Activated CD4-positive, alpha-beta T cell treated with anti-CD3 and anti-CD28 coated beads, Interleukin-2, amount 10 ng/mL, durations not matched to agents 7 days and 5 days (primary cell): Measurements from ENCODE around the gene C1orf216. TPM values are rescaled to one million over a fixed set of nuclear protein-coding genes. Genes with fewer than 3 reads are reported as not detected.
"Not testable (repeated sequence)": the region's sequence is repeated elsewhere in the genome, so short reads cannot be mapped to it uniquely, and the experiment has no call there.

Experiments
- CTCF ChIA-PET: fragments of 350-600 bp; sonication (Branson Sonifier 250); formaldehyde crosslinking; loops from one replicate; lab custom pipeline; 2021; ENCODE audit warnings: antibody characterized with exemption; lab: Charles Lee
- POLR2A ChIA-PET: fragments of 350-600 bp; sonication (Branson Sonifier 250); formaldehyde crosslinking; loops from one replicate; lab custom pipeline; 2021; ENCODE audit warnings: antibody characterized with exemption; lab: Charles Lee
- DNase-seq: peaks from one replicate; pipeline ENCODE4 v3.0.0-alpha.2; 2020
- H3K27ac Mint-ChIP-seq: one replicate; pipeline ENCODE4 v1.8.0; 2021; ENCODE audit warnings: mild to moderate bottlenecking, moderate library complexity, mixed read lengths
- H3K27me3 Mint-ChIP-seq: one replicate; pipeline ENCODE4 v1.8.0; 2021; ENCODE audit warnings: mixed read lengths
- H3K36me3 Mint-ChIP-seq: one replicate; pipeline ENCODE4 v1.8.0; 2021; ENCODE audit warnings: low read depth, mixed read lengths
- H3K4me1 Mint-ChIP-seq: one replicate; pipeline ENCODE4 v1.8.0; 2021; ENCODE audit warnings: mixed read lengths
- H3K4me3 Mint-ChIP-seq: one replicate; pipeline ENCODE4 v1.8.0; 2021; ENCODE audit warnings: mild to moderate bottlenecking, moderate library complexity, mixed read lengths
- H3K9me3 Mint-ChIP-seq: one replicate; pipeline ENCODE4 v1.8.0; 2021; ENCODE audit warnings: mixed read lengths
- total RNA-seq, 2 experiments: library from RNA; stranded (reverse); gene quantifications; one replicate each; pipeline ENCODE4 v1.2.3, GENCODE V29; 2021

Gene C1orf216
- total RNA-seq, 2 experiments from 2014 or later: 13.2 to 14.2 TPM

DNA sequence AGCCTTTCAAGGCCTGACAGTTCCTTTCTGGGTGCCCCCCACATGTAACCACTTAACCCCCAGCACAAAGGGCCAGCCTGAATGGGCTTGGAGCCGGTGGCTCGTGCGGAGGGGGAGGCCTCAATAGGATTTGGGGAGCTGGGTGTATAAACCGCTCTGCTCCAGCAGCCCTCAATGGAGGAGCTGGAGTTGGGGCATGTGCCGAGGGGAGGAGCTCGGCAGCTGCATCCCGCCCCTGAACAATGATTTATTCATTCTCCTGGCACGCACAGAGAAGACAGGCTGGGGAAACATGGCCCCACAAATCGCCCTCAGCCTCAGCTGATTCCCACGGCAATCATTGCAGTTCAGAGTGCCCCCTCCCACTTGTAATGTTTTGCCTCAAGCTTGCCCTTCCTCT lies 6.9 kb upstream of the C1orf216 start:
- Mint-ChIP-seq H3K36me3 (peaks cover 11% of the 10 kb centered on the region), H3K27ac (no peak overlapping the region), H3K4me3 (no peak overlapping the region), H3K9me3 (no peaks in the 10 kb centered on the region), H3K27me3 (no peaks in the 10 kb centered on the region), H3K4me1 (no peaks in the 10 kb centered on the region)
- ChIA-PET POLR2A (no interaction called here), CTCF (interaction anchor here (0.6 to 3.7 kb wide), 5 partner anchors 10 to 161 kb away, joined by 3 to 30 read pairs (median 4); no protein-coding TSS in a partner anchor)
- DNase-seq: no peak

- CTCF ChIA-PET: interaction anchor here (1.0 to 4.2 kb wide), 3 partner anchors 8 to 267 kb away, joined by 3 to 30 read pairs (median 3); no protein-coding TSS in a partner anchor
- no peaks in the 10 kb centered on the region for H3K9me3 Mint-ChIP-seq
Observed at GRCh38 chr1:35717911-35718476, 690 bp downstream of the C1orf216 start.

GRCh38 chr1:35715568-35716002 lies 3.1 kb downstream of the C1orf216 start:
- H3K4me1 Mint-ChIP-seq: peaks cover 30% of the 10 kb centered on the region
- peaks cover 11% of the 10 kb centered on the region for H3K36me3 Mint-ChIP-seq
- H3K27ac Mint-ChIP-seq: peak overlapping the region; percentile 1
- DNase-seq: peak; percentile 86
- ChIA-PET POLR2A (no interaction called here), CTCF (interaction anchor here (0.6 to 4.2 kb wide), 28 partner anchors 8 to 271 kb away, joined by 3 to 30 read pairs (median 4); partner anchors contain the start of gene TFAP2E)
- H3K9me3 Mint-ChIP-seq: no peaks in the 10 kb centered on the region
- no peaks in the 10 kb centered on the region for H3K27me3 Mint-ChIP-seq
- H3K4me3 Mint-ChIP-seq: no peak overlapping the region

More at GRCh38 chr1:35717911-35718476, 690 bp downstream of the C1orf216 start:
- H3K4me3 Mint-ChIP-seq: peak overlapping the region; percentile 79
- H3K4me1 Mint-ChIP-seq: peaks cover 30% of the 10 kb centered on the region
- no peak for DNase-seq
- H3K27ac Mint-ChIP-seq: peak overlapping the region; percentile 75
- peaks cover 11% of the 10 kb centered on the region for H3K36me3 Mint-ChIP-seq
- H3K27me3 Mint-ChIP-seq: no peaks in the 10 kb centered on the region
- POLR2A ChIA-PET: no interaction called here

- Mint-ChIP-seq H3K4me3 (no peak overlapping the region), H3K9me3 (no peaks in the 10 kb centered on the region), H3K27me3 (no peaks in the 10 kb centered on the region), H3K27ac (peak overlapping the region; percentile 1), H3K4me1 (peaks cover 30% of the 10 kb centered on the region), H3K36me3 (peaks cover 11% of the 10 kb centered on the region)
- DNase-seq: no peak
- ChIA-PET POLR2A (no interaction called here), CTCF (interaction anchor here (0.5 to 4.2 kb wide), 19 partner anchors 8 to 1779 kb away, joined by 3 to 30 read pairs (median 6); partner anchors contain the start of gene TFAP2E)
Observed at GRCh38 chr1:35714921-35715567, 3.6 kb downstream of the C1orf216 start.

DNA sequence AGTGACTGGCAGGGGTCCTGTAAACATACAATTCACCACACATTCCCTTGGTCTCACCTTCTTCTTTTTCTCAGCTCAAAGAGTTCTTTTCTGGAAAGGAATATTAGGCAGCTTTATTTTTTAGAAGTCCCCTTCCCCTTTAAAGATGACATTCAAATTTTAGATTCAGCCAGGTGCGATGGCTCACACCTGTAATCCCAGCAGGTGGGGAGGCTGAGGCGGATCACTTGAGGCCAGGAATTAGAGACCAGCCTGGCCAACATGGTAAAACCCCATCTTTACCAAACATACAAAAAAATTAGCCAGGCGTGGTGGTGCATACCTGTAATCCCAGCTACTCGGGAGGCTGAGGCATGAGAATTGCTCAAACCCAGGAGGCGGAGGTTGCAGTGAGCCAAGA lies 7.6 kb downstream of the C1orf216 start:
- H3K27ac Mint-ChIP-seq, POLR2A ChIA-PET, H3K9me3 Mint-ChIP-seq, H3K36me3 Mint-ChIP-seq, DNase-seq, H3K4me3 Mint-ChIP-seq: not testable (repeated sequence)
- H3K27me3 Mint-ChIP-seq: peaks cover 29% of the 10 kb centered on the region
- CTCF ChIA-PET: interaction anchor here (0.7 kb wide), 1 partner anchor 553 kb away, joined by 4 read pairs; no protein-coding TSS in a partner anchor
- H3K4me1 Mint-ChIP-seq: peaks cover 22% of the 10 kb centered on the region

- ChIA-PET CTCF (no interaction called here), POLR2A (no interaction called here)
- Mint-ChIP-seq H3K4me3 (no peak overlapping the region), H3K27me3 (peaks cover 42% of the 10 kb centered on the region), H3K27ac (no peak overlapping the region), H3K9me3 (no peaks in the 10 kb centered on the region), H3K4me1 (peaks cover 14% of the 10 kb centered on the region), H3K36me3 (no peaks in the 10 kb centered on the region)
- DNase-seq: no peak
Observed at GRCh38 chr1:35708952-35709351, 9.7 kb downstream of the C1orf216 start.

DNA sequence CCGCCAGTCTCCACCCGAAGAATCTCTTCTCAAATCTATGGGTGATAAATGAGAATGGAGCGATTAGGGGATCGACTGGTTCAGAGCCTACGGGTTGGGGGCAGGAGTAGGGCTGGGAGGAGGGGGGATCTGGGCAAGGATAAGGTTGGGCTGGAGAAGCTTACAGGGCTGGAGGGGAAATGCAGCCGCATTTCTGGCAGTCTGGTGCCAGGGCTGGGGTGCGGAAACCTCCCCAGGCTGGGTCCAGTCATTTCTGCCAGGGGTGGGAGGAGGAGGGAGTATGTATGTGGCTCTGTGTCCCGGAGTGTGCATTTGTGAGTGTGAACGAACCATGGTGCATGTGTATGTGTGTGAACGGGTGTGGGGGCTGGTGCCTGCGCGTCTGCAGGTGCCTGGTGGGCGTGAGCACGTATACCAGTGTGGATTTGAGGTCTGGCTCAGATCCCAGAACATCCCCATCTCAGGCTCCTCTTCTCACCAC lies 10.2 kb downstream of the C1orf216 start:
- H3K27me3 Mint-ChIP-seq: peaks cover 42% of the 10 kb centered on the region
- peak overlapping the region; percentile 56 for H3K4me3 Mint-ChIP-seq
- DNase-seq: no peak
- no peaks in the 10 kb centered on the region for H3K9me3 Mint-ChIP-seq
- peaks cover 14% of the 10 kb centered on the region for H3K4me1 Mint-ChIP-seq
- H3K36me3 Mint-ChIP-seq: no peaks in the 10 kb centered on the region
- POLR2A ChIA-PET: no interaction called here
- CTCF ChIA-PET: interaction anchor here (2.1 kb wide), 1 partner anchor 8 kb away, joined by 14 read pairs; no protein-coding TSS in a partner anchor
- no peak overlapping the region for H3K27ac Mint-ChIP-seq

- H3K27me3 Mint-ChIP-seq: peaks cover 44% of the 10 kb centered on the region
- ChIA-PET CTCF (interaction anchor here (2.1 kb wide), 1 partner anchor 8 kb away, joined by 14 read pairs; no protein-coding TSS in a partner anchor), POLR2A (interaction anchor here (0.6 kb wide), 1 partner anchor 9 kb away, joined by 3 read pairs; no protein-coding TSS in a partner anchor)
- H3K9me3 Mint-ChIP-seq: no peaks in the 10 kb centered on the region
- DNase-seq: peak; percentile 21
- H3K4me1 Mint-ChIP-seq: peaks cover 14% of the 10 kb centered on the region
- H3K27ac Mint-ChIP-seq: no peak overlapping the region
- H3K4me3 Mint-ChIP-seq: peak overlapping the region; percentile 71
- no peaks in the 10 kb centered on the region for H3K36me3 Mint-ChIP-seq
Observed at GRCh38 chr1:35707601-35708440, 10.9 kb downstream of the C1orf216 start.

GRCh38 chr1:35706846-35707600 lies 11.7 kb downstream of the C1orf216 start:
- peaks cover 48% of the 10 kb centered on the region for H3K27me3 Mint-ChIP-seq
- POLR2A ChIA-PET: interaction anchor here (0.6 kb wide), 1 partner anchor 8 kb away, joined by 3 read pairs; no protein-coding TSS in a partner anchor

DNA sequence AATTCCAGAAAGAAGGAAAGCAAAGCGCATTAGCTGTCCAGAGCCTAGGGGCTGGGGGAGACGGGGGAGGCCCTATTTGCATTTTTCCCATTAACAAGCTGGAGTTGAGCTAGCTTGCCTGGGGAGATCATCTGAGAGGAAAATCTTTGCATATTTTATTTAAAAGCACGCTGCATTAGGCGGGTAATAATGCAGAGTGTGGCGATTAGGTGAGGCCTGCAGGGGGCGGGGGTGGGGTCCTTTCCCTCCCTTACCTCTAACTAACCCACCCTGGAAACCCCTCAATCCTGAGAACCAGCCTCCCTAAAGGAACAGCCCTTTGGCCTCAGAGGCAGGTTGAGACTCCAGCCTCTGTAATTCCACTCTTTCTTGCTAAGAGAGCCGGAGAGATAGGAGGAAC lies 16.2 kb downstream of the C1orf216 start:
- peaks cover 69% of the 10 kb centered on the region for H3K27me3 Mint-ChIP-seq
- no peak overlapping the region for H3K27ac Mint-ChIP-seq
- no peak for DNase-seq
- peaks cover 9% of the 10 kb centered on the region for H3K4me1 Mint-ChIP-seq
- peaks cover 3% of the 10 kb centered on the region for H3K36me3 Mint-ChIP-seq
- ChIA-PET CTCF (no interaction called here), POLR2A (no interaction called here)
- no peaks in the 10 kb centered on the region for H3K9me3 Mint-ChIP-seq
- no peak overlapping the region for H3K4me3 Mint-ChIP-seq

More at GRCh38 chr1:35706846-35707600, 11.7 kb downstream of the C1orf216 start:
- Mint-ChIP-seq H3K27ac (no peak overlapping the region), H3K4me3 (peak overlapping the region; percentile 71), H3K4me1 (peaks cover 14% of the 10 kb centered on the region), H3K36me3 (no peaks in the 10 kb centered on the region), H3K9me3 (no peaks in the 10 kb centered on the region)
- peak; percentile 19 for DNase-seq
- CTCF ChIA-PET: interaction anchor here (2.1 kb wide), 1 partner anchor 9 kb away, joined by 14 read pairs; no protein-coding TSS in a partner anchor

GRCh38 chr1:35699152-35699551 lies 19.5 kb downstream of the C1orf216 start:
- H3K4me1 Mint-ChIP-seq, H3K27ac Mint-ChIP-seq, DNase-seq, H3K36me3 Mint-ChIP-seq, H3K9me3 Mint-ChIP-seq, CTCF ChIA-PET, H3K4me3 Mint-ChIP-seq: not testable (repeated sequence)
- peaks cover 53% of the 10 kb centered on the region for H3K27me3 Mint-ChIP-seq
- POLR2A ChIA-PET: interaction anchor here (0.6 kb wide), 1 partner anchor 8 kb away, joined by 3 read pairs; no protein-coding TSS in a partner anchor
